Measurements from ENCODE around the gene VAMP4.

GRCh38 chr1:171740987-171741871, 636 bp downstream of the VAMP4 start:
- TF ChIP-seq EZH2 (IDR thresholded peaks at IDR 0.05; ENCODE audit: borderline replicate concordance, control insufficient read depth, low read depth, low read length) (no peak), CREB1 (IDR thresholded peaks at IDR 0.05; ENCODE audit: low read depth) (no peak), ZNF207 (IDR thresholded peaks at IDR 0.05; ENCODE audit: borderline replicate concordance) (no peak), CTCF (IDR thresholded peaks at IDR 0.05 in 2 of 3, conservative IDR thresholded peaks at IDR 0.05 in 1 of 3; ENCODE audit: control insufficient read depth in 2 of 3, extremely low read depth in 1 of 3, insufficient read depth in 1 of 3, low read depth in 3 of 3, low read length in 3 of 3) (peak in 1 of 3 experiments; percentile 47; a peak in 2 of 6 replicates), HDGF (IDR thresholded peaks at IDR 0.05) (peak; percentile 75)
